ENCODE results near the gene SRGAP2C. TPM values are rescaled to one million over a fixed set of nuclear protein-coding genes. Genes with fewer than 3 reads are reported as not detected.
"Not testable (repeated sequence)": the region's sequence is repeated elsewhere in the genome, so short reads cannot be mapped to it uniquely, and the experiment has no call there.

The SRGAP2C gene
- polyA plus RNA-seq, 1 of the 3 experiments (the other 2 are of a cell fraction): 3.2 TPM

DNA sequence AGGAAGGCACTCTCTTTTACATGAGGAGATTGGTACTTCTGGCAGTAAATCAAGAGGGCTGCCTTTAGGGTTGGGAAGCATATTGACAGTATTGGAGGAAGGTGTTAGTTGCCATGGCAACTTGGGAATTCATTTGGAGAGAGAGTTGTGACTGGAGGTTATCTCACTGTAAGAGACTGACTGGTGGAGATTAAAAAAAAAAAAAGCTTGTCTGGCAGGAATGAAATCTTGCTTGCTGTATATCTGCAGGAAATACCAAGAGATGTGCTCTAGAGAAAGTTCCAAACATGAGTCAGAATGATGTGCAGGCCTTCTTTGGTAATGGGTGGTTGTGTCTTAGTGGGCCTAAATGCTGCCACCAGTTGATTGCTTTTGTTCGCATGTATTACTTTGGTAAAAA lies 59.1 kb downstream of the SRGAP2C start:
- no CpG with 5 or more reads among the region's 1 CpG for WGBS (ENCODE audit: low lambda C conversion rate)
- H3K36me3 ChIP-seq (replicated peaks in 1 of 2; ENCODE audit: control insufficient read depth in 1 of 2, insufficient read depth in 2 of 2, low read length in 1 of 2); H3K4me1 ChIP-seq (ENCODE audit: control insufficient read depth in 1 of 2, insufficient read depth in 2 of 2, low read depth in 1 of 2, low read length in 1 of 2); POLR2A ChIA-PET; CTCF ChIA-PET; H3K79me2 ChIP-seq (ENCODE audit: insufficient read depth); DNase-seq; H3K27ac ChIP-seq (ENCODE audit: low read depth in 2 of 2, low read length in 1 of 2); H3K9ac ChIP-seq; H3K4me2 ChIP-seq; H3F3A ChIP-seq (replicated peaks; ENCODE audit: insufficient read depth); H2AFZ ChIP-seq (ENCODE audit: low read depth); H3K27me3 ChIP-seq (ENCODE audit: insufficient read depth); H3K9me2 ChIP-seq; H4K20me1 ChIP-seq (ENCODE audit: insufficient read depth); H3K4me3 ChIP-seq (ENCODE audit: low read depth in 2 of 2, low read length in 1 of 2); H3K9me3 ChIP-seq: not testable (repeated sequence)

DNA sequence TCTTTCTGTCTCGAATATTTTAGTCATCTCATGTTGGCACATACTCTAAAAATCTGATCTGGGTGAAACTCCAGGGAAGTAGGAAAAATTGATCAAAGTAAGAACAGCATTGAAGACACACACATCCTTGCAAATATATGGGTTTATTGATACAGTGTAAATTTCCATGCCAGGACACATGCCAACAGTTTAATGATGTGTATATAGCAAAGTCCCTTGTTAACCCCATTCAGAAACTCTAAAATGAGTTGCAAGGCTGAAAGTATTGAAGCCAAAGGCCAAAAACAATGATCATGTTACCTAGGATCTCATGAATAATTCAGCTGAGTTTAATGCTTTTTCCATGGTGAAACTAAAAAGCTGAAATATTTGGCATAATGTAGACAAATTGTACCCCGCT lies 61.6 kb downstream of the SRGAP2C start:
- POLR2A ChIA-PET; H3K9me2 ChIP-seq; H3K4me3 ChIP-seq (ENCODE audit: low read depth in 2 of 2, low read length in 1 of 2); H3K4me2 ChIP-seq; H3K9ac ChIP-seq; H3F3A ChIP-seq (replicated peaks; ENCODE audit: insufficient read depth); H3K4me1 ChIP-seq (ENCODE audit: control insufficient read depth in 1 of 2, insufficient read depth in 2 of 2, low read depth in 1 of 2, low read length in 1 of 2); H3K36me3 ChIP-seq (replicated peaks in 1 of 2; ENCODE audit: control insufficient read depth in 1 of 2, insufficient read depth in 2 of 2, low read length in 1 of 2); H3K27me3 ChIP-seq (ENCODE audit: insufficient read depth); H3K27ac ChIP-seq (ENCODE audit: low read depth in 2 of 2, low read length in 1 of 2); H3K79me2 ChIP-seq (ENCODE audit: insufficient read depth); DNase-seq; H2AFZ ChIP-seq (ENCODE audit: low read depth); H4K20me1 ChIP-seq (ENCODE audit: insufficient read depth); CTCF ChIA-PET; H3K9me3 ChIP-seq: not testable (repeated sequence)
- no CpG with 5 or more reads among the region's 2 CpGs for WGBS (ENCODE audit: low lambda C conversion rate)

DNA sequence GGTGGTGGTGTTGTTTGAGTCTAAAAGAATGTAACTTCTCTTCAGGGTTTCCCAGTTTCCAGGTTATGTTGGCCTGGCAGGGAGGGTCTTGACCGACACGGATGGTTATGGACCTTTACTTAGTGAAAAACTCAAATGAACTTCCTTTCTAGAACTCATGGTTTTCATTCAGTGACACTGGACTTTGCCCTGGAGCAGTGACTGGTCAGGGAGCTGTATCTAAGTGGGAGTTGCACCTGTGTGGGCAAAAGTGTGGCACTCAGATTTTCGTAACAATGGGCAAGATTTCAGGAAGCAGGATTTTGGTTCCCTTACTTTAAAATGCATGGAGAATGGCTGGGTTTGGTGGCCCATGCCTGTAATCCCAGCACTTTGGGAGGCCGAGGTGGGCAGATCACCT lies 67.9 kb downstream of the SRGAP2C start:
- H2AFZ ChIP-seq (ENCODE audit: low read depth); H3K4me3 ChIP-seq (ENCODE audit: low read depth in 2 of 2, low read length in 1 of 2); H3K4me1 ChIP-seq (ENCODE audit: control insufficient read depth in 1 of 2, insufficient read depth in 2 of 2, low read depth in 1 of 2, low read length in 1 of 2); H3F3A ChIP-seq (replicated peaks; ENCODE audit: insufficient read depth); H3K4me2 ChIP-seq; DNase-seq; POLR2A ChIA-PET; H3K36me3 ChIP-seq (replicated peaks in 1 of 2; ENCODE audit: control insufficient read depth in 1 of 2, insufficient read depth in 2 of 2, low read length in 1 of 2); H3K9me3 ChIP-seq; H3K79me2 ChIP-seq (ENCODE audit: insufficient read depth); H3K9me2 ChIP-seq; H3K27me3 ChIP-seq (ENCODE audit: insufficient read depth); H4K20me1 ChIP-seq (ENCODE audit: insufficient read depth); CTCF ChIA-PET; H3K27ac ChIP-seq (ENCODE audit: low read depth in 2 of 2, low read length in 1 of 2); H3K9ac ChIP-seq: not testable (repeated sequence)
- WGBS (ENCODE audit: low lambda C conversion rate): no CpG with 5 or more reads among the region's 4 CpGs

DNA sequence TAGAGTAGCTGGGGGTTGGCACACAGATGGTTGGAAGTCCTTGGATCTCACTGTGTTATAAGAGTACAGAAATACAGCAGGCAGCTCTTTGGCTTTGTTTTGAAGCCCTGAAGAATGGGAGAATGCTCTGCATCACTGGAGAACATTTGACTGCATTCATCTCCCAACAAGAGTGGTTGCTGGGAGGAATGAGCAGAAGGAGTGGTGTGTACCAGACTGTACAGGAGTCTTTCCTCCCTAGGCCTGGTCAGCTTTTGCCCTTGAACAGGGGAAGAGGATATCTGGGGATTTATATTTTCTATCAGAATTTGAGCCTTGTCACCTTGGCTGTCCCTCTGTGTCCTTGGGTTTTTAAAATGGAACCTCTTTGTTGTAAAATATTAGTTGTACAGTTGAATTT lies 69.8 kb downstream of the SRGAP2C start:
- H3K27me3 ChIP-seq (ENCODE audit: insufficient read depth); H3K9me3 ChIP-seq; H4K20me1 ChIP-seq (ENCODE audit: insufficient read depth); POLR2A ChIA-PET; H3K79me2 ChIP-seq (ENCODE audit: insufficient read depth); H3K9me2 ChIP-seq; H3K4me1 ChIP-seq (ENCODE audit: control insufficient read depth in 1 of 2, insufficient read depth in 2 of 2, low read depth in 1 of 2, low read length in 1 of 2); H3F3A ChIP-seq (replicated peaks; ENCODE audit: insufficient read depth); H3K9ac ChIP-seq; H3K4me2 ChIP-seq; H3K4me3 ChIP-seq (ENCODE audit: low read depth in 2 of 2, low read length in 1 of 2); CTCF ChIA-PET; H2AFZ ChIP-seq (ENCODE audit: low read depth); H3K36me3 ChIP-seq (replicated peaks in 1 of 2; ENCODE audit: control insufficient read depth in 1 of 2, insufficient read depth in 2 of 2, low read length in 1 of 2); H3K27ac ChIP-seq (ENCODE audit: low read depth in 2 of 2, low read length in 1 of 2); DNase-seq: not testable (repeated sequence)

DNA sequence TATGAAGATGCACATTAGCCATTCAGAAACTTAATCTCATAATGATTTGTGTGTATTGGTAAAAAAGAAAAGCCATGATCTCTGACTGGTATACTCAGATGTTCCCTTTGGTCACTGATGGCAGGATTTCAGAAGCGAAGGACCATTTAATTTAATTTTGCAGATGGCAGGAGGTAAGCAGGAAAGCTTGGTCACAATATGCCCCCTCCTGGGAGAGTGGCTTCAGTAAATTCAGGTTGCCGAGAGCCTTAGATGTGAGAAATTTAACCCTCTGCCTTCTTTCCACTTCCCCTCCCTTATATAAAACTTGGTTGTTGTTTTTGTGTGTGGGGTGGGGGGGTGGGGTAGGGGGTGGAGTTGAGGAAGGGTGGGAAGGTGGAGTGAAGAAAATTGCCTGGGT lies 72.9 kb downstream of the SRGAP2C start:
- WGBS (ENCODE audit: low lambda C conversion rate): no CpG with 5 or more reads among the region's 2 CpGs
- H3K4me3 ChIP-seq (ENCODE audit: low read depth in 2 of 2, low read length in 1 of 2); H2AFZ ChIP-seq (ENCODE audit: low read depth); H3K27me3 ChIP-seq (ENCODE audit: insufficient read depth); H3K27ac ChIP-seq (ENCODE audit: low read depth in 2 of 2, low read length in 1 of 2); H3F3A ChIP-seq (replicated peaks; ENCODE audit: insufficient read depth); H3K4me2 ChIP-seq; H4K20me1 ChIP-seq (ENCODE audit: insufficient read depth); H3K9me2 ChIP-seq; DNase-seq; H3K4me1 ChIP-seq (ENCODE audit: control insufficient read depth in 1 of 2, insufficient read depth in 2 of 2, low read depth in 1 of 2, low read length in 1 of 2); H3K9ac ChIP-seq; POLR2A ChIA-PET; H3K36me3 ChIP-seq (replicated peaks in 1 of 2; ENCODE audit: control insufficient read depth in 1 of 2, insufficient read depth in 2 of 2, low read length in 1 of 2); H3K9me3 ChIP-seq; H3K79me2 ChIP-seq (ENCODE audit: insufficient read depth): not testable (repeated sequence)
- CTCF ChIA-PET: interaction anchor here (0.6 kb wide), 1 partner anchor 1708 kb away, joined by 3 read pairs; no protein-coding TSS in a partner anchor

DNA sequence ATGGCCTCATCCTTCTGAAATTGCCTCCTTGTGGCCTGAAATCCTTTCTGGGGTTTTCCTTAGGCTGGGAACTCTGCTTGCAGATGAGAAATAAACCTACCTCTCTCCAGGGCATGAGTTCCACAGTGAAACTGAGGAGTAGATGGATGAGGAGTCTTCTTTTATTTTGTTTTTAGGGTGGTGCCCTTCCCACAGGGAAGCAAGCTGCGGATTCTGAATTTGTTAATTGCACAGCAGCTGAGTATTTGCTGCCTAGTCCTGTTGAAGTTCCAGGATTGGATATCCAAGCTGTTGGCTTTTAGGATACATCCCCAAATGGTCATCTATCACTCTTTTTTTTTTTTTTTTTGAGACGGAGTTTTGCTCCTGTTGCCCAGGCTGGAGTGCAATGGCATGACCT lies 73.4 kb downstream of the SRGAP2C start:
- H3K27ac ChIP-seq (ENCODE audit: low read depth in 2 of 2, low read length in 1 of 2): not testable (repeated sequence)

DNA sequence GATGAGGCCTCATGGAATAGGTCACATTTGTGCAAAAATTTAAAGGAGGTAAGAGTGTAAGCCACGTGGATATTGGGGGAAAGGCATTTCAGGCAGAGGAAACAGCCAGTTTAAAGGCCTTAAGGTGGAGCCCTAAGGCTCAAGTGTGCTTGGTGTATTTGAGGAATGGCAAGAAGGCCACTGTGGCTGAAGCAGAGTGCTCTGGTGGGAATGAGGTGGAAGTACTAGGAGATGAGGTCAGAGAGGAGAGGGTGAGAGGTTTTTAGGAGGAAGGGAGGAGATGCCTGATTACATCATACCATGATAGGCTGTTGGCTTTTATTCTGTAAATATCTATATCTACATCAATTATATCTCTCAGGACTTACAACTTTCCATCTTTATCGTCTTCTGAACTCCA lies 75.4 kb downstream of the SRGAP2C start:
- H3K4me1 ChIP-seq (ENCODE audit: control insufficient read depth in 1 of 2, insufficient read depth in 2 of 2, low read depth in 1 of 2, low read length in 1 of 2); H3K27me3 ChIP-seq (ENCODE audit: insufficient read depth); H4K20me1 ChIP-seq (ENCODE audit: insufficient read depth); H3K4me3 ChIP-seq (ENCODE audit: low read depth in 2 of 2, low read length in 1 of 2); H3K9me2 ChIP-seq; H3K36me3 ChIP-seq (replicated peaks in 1 of 2; ENCODE audit: control insufficient read depth in 1 of 2, insufficient read depth in 2 of 2, low read length in 1 of 2); H3K4me2 ChIP-seq; H3K9me3 ChIP-seq; H2AFZ ChIP-seq (ENCODE audit: low read depth); POLR2A ChIA-PET; H3F3A ChIP-seq (replicated peaks; ENCODE audit: insufficient read depth); DNase-seq; H3K9ac ChIP-seq; H3K79me2 ChIP-seq (ENCODE audit: insufficient read depth); H3K27ac ChIP-seq (ENCODE audit: low read depth in 2 of 2, low read length in 1 of 2); CTCF ChIA-PET: not testable (repeated sequence)
- WGBS (ENCODE audit: low lambda C conversion rate): 82% methylated on average over 2 of the region's 2 CpGs

More for the DNA sequence above, 73.4 kb downstream of the SRGAP2C start:
- H4K20me1 ChIP-seq (ENCODE audit: insufficient read depth); H3K9me3 ChIP-seq; H3K4me3 ChIP-seq (ENCODE audit: low read depth in 2 of 2, low read length in 1 of 2); H2AFZ ChIP-seq (ENCODE audit: low read depth); H3K4me2 ChIP-seq; H3K36me3 ChIP-seq (replicated peaks in 1 of 2; ENCODE audit: control insufficient read depth in 1 of 2, insufficient read depth in 2 of 2, low read length in 1 of 2); POLR2A ChIA-PET; H3K9me2 ChIP-seq; DNase-seq; H3K79me2 ChIP-seq (ENCODE audit: insufficient read depth); H3K4me1 ChIP-seq (ENCODE audit: control insufficient read depth in 1 of 2, insufficient read depth in 2 of 2, low read depth in 1 of 2, low read length in 1 of 2); H3K27me3 ChIP-seq (ENCODE audit: insufficient read depth); H3F3A ChIP-seq (replicated peaks; ENCODE audit: insufficient read depth); H3K9ac ChIP-seq: not testable (repeated sequence)
- CTCF ChIA-PET: interaction anchor here (0.6 kb wide), 1 partner anchor 1708 kb away, joined by 3 read pairs; no protein-coding TSS in a partner anchor
- 82% methylated on average over 1 of the region's 2 CpGs for WGBS (ENCODE audit: low lambda C conversion rate)
